PC-3 (cell line): Measurements from ENCODE around the gene DPH2.

ENCODE experiments used
- EZH2phosphoT487 ChIP-seq: fragments of 300-600 bp; sonication (generic); IDR thresholded peaks from 2 replicates; pipeline ENCODE4 v1.6.1; 2018; ENCODE audit warnings: mild to moderate bottlenecking, antibody characterized with exemption, low read length, borderline replicate concordance
- TF ChIP-seq, protein P1 (sequence below): fragments of 300-600 bp; sonication (generic); conservative IDR thresholded peaks from 2 replicates; pipeline ENCODE4 v1.5.1; 2017; ENCODE audit warnings: antibody characterized with exemption, low read depth, mild to moderate bottlenecking, low read length

DNA sequence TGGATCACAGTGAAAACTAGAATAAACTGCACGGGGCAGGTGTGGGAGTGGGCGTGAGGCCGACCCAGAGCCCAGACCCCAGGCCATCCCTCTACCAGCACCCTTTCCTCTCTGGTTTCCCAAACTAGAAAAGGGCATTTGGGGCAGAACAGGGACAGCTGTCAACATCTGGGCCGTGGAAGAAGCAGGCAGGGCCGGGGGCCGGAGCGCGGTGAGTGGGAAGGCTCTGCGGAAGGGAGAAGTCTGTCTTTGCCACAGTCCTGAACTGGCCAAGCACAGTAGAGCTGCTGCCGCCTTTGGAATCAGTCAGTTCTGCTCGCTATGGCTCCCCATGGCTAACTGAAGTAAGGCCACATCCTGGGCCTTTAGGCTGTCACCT is 28.2 kb downstream of the DPH2 start:
- TF ChIP-seq, protein P1, sequence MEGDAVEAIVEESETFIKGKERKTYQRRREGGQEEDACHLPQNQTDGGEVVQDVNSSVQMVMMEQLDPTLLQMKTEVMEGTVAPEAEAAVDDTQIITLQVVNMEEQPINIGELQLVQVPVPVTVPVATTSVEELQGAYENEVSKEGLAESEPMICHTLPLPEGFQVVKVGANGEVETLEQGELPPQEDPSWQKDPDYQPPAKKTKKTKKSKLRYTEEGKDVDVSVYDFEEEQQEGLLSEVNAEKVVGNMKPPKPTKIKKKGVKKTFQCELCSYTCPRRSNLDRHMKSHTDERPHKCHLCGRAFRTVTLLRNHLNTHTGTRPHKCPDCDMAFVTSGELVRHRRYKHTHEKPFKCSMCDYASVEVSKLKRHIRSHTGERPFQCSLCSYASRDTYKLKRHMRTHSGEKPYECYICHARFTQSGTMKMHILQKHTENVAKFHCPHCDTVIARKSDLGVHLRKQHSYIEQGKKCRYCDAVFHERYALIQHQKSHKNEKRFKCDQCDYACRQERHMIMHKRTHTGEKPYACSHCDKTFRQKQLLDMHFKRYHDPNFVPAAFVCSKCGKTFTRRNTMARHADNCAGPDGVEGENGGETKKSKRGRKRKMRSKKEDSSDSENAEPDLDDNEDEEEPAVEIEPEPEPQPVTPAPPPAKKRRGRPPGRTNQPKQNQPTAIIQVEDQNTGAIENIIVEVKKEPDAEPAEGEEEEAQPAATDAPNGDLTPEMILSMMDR: no peak
- TF ChIP-seq EZH2phosphoT487: no peak
